Stimulated activated CD8-positive, alpha-beta memory T cell treated with anti-CD3 and anti-CD28 coated beads, Interleukin-7, amount 100 ng/mL, for 48 hours (primary cell): ENCODE measurements around the gene GOLT1A.

Experiments used
- DNase-seq, 2 donors: peaks; one replicate each; pipeline ENCODE4 v3.0.0-alpha.2; 2020; ENCODE audit warnings: low read depth in 1 of 2; ENCODE audit errors: extremely low read depth in 1 of 2

Gene GOLT1A, protein sequence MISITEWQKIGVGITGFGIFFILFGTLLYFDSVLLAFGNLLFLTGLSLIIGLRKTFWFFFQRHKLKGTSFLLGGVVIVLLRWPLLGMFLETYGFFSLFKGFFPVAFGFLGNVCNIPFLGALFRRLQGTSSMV

DNA sequence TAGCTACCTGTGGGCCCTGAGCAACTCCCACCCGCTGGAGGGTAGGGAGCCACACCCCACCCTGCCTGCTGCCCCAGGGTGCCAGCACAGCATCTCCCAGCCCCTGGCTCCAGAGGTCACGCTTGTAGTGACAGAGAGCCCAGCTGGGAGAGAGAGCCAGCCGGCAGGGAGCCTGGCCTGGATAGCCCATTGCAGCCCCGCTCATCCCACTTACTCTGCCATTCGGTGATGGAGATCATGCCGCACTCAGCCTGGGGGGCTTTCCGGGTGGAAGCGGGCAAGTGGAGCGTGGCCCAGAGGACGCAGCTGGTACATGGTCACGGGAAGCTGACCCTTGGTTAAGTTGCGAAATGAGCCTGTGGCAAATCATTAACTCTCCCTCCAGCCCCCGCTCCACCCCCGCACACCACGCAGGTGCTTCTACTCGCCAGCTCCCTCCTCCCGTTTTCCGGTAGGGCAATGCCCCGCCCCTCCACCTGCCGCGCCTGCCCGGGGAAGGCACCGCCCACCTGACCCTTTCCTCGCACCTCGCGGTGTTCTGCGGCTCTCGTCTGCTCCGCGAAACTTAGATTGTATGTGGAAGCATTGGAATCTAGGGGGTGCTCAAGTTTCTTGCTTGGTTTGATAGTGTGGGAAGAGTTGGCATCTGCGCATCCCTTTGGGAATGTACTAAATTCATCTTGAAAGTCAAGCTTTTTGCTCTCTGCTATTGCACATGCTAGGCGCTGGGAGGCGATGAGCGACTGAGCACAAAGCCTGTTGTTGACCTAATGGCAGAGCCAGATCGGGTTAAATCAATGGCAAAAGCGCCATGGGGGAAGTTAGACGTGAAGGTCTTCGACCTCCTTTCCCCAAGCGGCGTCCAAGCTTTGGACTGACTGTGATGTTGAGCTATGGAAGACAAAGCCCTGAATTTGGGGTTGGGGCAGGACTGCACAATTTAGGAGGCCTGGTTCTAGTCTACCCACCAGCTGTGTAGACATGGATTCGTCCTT, at the start of gene GOLT1A:
Gene GOLT1A (minus strand): TSS at position 321 of the 995 bp plus-strand sequence. CDS start 82 bp downstream, at position 239.
- DNase-seq, result peak in 1 of 2 donors; percentile 12

DNA sequence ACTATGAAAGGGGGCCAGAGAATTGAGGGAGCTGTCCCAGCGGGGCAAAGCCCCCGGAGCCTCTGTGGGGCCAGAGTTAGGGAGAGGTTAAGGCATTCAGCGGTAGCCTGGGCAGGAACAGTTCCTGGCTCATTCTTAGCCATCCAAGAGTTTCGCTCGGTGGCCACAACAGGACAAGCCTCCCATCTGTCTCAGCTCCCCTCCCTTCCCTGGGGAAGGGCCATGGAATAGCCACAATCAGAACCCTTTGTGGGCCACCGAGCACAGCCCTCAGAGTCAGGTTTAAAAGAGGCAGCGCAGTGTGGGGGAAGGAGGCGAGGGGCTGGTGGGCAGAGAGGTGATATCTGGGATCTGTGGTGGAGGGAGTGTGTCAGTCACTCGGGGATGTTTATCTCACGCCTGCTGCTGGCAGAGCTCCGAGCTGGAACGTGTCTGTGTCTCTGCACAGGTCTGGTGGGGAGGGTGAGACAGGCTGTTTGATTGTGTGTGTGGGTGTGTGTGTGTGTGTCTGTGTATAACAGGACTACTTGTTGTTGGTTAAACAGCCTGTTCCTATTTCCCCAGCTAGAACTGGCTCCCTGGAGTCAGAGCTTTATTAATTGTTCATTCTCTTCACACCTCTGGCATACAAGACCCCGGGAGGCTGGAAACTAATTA, 49.6 kb upstream of the GOLT1A start:
- no peak for DNase-seq

DNA sequence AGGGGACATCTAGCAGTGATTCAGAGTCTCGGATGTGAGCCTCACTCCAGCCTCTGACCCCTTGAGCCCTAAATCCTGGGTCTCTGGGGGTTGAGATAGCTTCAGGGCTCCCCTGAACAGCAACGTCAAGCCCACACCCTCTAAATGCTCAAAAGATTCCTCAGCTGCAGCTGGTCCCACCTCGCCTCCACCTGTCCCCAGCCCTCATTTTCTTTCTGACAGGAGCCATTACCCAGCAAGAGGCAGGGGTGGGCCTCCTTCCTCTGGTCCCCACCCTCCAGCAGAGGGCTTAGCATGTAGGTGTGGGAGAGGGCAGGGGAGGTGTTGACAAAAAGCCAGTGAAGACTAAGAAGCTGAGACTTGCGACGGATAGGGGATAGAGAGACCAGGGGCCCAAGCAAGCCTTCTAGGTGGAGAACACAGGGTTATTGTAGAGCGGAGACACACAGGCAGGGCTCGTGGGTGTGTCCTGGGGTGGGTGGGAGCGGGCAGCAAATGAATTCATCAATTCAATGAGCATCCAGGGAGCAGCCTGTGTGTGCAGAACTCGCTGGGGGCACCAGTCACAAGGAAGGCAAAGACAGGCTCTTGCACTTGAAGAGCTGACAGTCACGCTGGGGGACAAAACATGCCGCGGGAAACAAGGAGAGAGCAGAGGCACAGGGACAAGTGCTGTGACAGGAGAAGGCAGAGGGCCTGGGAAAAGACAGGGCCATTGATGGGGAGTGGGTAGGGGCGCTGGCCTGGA, 48.9 kb upstream of the GOLT1A start:
- DNase-seq, result no peak

DNA sequence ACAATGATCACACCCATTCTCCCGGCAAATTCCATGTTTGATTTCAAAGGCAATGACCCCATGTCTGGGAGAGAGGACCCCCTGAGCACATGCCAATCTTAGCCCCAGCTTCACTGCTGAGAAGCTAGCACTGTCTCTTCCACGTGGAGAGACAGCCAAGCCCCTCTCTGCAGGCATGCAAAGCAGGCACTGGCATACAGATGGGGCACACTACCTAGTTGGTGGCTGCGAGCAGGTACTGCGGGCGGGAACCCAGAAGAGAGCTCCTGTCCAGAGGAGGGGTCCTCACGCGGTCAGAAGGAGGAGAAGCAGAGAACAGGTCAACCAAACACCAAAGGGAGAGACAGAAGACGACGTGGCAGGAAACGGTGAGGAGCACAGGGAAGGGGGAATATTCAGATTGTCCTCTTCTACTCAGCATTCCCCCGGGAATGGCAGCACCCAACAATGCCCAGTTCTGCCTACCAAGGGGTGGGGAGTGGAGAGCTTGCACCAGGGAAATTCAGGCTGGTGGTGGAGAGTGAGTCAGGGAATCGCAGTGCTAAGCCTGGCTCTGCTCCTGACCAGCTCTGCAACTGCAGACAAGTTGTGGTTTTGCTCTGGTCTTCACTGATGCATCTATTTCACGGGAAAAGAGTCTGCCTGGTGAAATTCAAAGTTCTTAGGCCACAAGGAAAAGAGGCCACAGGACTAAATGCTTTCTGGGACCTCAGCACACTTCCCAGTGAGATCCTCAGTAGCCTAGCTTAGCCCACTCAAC, 48.1 kb upstream of the GOLT1A start:
- no peak for DNase-seq

DNA sequence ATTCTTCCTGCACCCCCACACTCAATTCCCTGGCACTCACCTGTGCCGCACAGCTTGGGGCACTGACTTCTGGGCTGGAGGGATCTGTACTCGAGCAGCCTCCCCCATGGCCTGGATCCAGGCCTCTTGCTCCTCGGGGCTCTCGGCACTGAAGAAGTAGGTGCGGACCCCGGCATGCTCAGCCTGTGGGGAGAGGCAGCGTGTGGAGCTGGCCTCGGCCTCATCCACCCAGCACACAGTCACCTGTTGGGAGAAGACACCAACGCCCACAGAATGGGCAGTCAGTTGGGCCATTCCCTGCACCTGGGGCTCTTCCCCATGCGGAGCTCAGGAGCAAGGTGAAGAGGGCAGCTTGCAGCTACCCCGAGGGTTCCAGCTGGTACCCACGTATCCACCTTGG, 47.5 kb upstream of the GOLT1A start:
- DNase-seq, result no peak

DNA sequence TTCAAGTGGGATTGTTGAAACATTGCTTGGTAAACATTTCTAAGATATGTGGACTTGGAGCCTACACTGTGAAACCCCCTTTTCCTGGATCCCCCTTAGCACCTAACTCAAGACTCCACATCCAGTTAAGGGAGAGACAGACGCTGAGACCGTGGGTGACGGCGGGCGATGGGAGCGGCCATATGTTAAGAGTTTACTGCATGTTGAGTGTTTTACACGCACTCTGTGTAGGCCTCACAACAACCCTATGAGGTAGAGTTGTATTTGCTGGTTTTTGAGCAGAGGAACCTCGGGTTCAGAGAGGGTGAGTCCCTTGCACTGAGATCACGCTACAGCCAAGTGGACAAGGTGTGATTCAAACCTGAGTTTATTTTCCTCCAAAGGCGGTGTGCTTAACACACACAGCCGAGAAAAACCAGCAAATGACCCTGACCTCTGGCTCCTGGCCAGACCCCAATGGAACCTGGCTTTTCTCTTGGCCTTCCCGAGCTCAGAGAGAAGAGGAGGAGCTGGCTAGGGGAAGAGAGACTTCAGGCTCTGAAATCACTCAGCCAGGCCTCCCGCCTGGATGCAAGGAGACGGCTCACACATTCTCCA, 46.9 kb upstream of the GOLT1A start:
- DNase-seq, result no peak

DNA sequence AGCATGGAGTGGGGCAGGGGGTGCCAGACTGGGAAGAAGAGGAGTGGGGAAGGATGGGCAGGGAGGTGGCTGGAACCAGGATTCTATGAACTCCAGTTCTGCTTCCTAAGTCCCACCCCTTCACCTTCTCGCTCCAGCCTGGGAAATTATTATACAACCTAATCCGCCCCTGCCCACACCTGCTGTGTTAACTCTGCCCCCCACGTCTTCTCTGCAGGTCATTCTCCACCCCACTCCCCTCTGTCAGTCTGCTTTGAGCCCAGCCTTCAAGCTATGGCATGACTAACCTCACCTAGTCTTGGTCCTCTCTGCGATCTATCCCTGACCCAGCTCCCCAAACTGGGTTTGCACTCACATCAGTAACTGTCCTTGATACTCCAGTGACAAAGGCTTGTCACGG, 46.0 kb upstream of the GOLT1A start:
- DNase-seq, result no peak

DNA sequence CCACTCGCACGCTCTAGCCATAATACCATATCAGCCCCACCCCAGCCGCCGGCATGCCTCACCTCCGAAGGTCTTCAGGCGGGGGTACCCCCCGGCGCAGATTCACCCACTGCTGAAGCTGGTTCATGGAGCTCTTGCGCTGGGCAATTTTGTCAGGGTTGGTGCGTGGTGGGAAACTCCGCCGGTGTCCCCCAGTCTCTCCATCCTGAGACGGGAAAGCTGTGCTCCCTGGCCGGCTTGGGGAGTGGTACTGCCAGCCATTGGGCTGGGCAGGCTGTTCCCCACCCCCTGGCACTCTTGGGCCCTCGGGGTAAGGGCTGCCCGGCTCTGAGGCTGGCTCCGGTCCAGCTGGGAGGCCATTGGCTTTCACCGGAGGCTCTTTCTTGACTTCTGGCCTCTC, 45.4 kb upstream of the GOLT1A start:
- DNase-seq, result no peak

DNA sequence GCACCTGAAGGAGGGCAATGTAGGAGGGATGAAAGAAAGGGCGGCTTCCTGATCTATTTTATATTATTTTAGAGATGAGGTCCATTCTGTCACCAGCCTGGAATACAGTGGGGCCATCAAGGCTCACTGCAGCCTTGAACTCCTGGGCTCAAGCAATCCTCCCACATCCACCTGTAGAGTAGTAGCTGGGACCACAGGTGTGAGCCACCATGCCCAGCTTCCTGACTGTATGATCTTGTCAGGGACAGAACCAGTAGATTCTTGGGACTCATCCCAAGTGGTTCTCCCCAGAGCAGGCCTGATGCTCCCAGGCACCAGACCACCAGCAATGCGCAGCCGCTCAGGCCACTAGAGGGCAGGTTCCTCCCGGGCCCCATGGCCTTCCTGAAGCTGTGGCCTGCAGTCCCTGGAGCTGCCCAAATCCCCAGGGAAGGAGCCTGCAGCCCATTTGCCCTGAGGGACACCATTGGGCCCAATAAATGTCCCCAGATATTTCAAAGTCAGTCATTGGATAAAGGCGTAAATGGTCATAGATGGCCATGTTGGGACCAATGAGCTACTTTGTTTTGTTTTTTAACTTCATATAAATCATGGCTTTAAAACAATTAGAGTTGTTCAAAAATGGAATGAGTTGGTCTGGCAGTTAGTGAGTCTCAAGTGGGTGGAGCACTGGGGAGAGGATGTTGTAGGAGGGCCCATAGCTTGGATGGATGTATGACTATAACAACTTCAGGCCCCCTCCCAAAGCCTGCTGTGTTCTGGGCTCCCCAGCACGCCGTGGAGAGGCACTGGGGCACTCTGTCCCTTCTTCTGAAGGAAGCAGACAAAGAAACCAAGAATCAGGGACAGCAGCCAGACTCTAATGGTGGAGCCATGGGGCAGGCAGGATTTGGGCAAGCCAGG, 44.7 kb upstream of the GOLT1A start:
- DNase-seq, result peak in 1 of 2 donors; percentile 8

DNA sequence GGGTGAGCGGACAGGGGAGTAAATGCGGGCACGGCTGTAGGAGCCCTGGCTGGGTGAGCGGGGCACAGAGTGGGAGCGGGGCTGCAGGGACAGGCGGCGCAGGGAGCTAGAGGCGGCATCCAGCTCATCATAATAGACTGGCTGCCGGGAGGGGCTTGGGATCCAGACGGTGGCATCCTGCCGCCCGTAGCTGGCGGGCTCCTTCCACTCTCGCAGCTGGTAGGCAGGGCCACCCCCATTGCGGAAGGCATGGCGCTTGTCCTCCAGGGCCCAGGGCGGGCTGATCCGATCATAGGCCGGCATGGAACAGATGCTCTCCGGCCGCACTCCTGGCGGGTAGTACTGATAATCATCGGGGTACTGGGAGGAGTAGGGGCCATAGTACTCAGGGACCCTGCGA, 43.7 kb upstream of the GOLT1A start:
- no peak for DNase-seq

DNA sequence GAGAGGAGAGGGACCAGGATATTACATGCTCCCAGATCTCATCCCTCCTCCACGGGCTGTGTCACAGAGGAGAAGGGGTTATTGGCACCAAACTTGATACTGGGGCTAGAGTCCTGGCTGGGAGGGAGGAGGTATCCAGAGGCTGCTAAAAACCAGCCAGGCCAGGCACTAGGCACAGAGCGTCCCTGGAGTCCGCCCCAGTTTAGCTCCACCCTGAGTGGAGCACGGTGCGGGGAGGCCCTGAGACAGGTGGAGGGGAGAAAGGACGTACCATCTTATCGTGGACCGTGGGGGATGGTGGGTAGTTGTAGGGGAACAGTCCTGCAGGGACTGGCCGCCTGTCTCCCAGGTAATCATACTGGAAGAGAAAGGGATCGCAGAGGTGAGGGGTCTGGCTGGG, 42.7 kb upstream of the GOLT1A start:
- no peak for DNase-seq

DNA sequence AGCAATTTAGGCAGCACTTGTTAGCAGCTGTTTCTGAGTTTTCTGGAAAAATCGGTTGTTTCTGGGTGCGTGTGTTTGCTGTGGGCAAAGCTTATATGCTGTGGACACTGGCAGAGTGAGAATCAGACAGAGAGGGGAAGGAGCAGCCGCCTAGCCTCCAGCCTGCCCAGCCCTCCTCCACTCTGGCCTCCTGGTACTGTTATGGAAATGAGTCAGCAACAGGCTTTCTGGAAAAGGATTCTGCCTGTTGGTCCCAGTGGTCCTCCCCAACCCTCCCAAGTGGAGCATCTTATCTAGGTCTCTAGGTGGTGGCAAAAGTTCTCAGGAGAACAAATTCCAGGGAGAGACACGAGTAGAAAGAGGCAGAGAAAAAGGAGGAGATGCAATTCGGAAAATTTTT, 42.2 kb upstream of the GOLT1A start:
- no peak for DNase-seq

DNA sequence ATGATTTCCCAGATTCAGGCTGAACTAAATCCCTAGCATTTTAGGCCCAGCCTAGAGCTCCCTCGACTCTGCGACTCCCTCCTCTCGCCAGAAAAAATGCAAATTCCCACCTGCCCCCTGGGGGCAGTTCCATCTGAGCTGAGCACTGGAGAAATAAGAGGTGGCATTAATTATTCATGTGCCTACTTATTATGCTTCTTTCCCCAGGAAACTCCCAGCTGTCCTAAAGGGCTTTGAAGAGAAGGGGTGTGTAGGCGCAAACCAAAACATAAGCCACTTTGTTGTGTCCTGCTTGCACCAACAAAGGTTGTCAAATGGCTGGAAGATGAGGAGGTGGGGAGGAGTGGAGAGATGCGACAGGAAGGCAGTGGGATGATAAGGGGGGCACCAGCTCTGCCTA, 41.4 kb upstream of the GOLT1A start:
- no peak for DNase-seq

DNA sequence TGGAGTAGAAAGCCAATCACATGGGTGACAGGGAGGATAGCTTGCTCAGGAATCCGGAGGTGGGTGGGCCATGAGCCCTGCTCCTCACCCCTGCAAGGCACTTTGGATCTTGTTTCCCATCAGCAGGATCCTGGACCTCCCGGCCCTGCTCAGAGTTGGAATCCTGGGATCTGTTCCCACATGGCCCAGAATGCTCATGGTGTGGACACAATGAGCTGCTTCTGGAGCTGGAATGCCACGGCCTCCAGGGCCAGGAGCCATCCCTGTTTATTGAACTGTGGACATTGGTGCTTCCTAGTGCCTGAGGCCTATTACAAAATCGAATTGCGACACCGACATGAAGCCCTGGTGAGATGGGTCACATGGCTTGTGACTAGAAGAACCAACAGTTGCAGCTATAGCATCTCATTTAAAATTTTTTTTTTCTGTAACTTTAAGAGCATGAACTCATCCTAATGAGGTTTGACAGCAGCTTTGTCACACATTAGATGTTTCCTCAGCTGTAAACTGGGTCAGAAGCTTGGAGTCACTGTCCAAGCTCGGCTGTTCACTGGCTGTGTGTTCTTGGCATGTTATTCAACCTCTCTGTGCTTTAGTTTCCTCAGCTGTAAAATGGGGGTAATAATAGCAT, 40.4 kb upstream of the GOLT1A start:
- no peak for DNase-seq

DNA sequence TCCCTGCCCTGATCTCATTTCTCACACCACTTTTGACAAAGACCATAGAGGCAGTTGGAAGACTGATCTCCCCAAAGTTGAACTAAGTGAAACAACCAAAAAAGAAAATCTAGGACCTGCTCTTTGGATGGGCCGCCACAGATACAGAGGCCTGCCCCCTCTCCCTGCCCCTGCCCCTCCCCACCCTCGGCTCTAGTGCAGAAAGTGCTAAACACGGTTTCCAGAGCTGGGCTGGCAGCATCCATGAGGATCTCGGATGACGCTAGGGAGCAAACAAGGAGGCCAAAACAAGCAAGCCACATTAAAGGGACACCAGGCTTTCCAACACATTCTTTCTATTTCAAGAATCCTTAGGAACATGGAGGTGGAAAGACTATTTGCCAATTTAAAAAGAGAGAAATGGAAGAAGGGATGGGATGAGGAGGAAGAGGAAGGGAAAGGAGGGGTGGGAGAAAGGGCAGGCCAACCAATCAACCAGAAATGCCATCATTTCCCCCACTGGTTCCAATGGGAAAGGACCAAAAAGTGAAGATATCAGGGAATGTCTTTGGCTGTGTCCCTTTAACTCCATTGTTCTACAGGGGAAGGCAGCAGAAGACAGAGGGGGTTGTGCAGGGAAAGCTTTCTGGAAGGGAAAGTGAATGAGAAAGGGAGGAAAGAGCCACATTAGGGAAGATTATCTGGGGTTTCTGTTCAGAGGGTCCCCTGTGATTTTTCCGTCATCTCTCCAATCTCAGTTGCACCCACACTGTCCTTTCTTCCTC, 38.3 kb upstream of the GOLT1A start:
- DNase-seq, result no peak

DNA sequence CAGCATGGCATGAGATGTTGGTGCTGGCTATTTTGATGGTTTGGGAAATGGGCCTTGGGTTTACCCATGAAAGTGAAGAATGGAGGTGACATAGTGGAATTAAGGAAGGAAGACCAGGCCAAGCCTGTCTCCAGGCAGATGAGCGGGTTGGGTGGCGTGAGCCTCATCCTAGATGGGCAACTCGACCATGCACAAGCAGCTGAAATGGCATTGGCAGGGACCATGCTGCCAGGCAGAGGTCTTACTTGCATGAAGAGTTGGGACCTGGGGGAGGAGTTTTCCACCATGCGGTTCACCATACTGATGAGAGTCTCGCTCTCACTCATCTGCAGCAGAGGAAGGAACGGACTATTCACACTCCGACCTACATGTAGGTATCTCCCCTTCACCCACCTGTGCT, 37.5 kb upstream of the GOLT1A start:
- DNase-seq, result no peak

DNA sequence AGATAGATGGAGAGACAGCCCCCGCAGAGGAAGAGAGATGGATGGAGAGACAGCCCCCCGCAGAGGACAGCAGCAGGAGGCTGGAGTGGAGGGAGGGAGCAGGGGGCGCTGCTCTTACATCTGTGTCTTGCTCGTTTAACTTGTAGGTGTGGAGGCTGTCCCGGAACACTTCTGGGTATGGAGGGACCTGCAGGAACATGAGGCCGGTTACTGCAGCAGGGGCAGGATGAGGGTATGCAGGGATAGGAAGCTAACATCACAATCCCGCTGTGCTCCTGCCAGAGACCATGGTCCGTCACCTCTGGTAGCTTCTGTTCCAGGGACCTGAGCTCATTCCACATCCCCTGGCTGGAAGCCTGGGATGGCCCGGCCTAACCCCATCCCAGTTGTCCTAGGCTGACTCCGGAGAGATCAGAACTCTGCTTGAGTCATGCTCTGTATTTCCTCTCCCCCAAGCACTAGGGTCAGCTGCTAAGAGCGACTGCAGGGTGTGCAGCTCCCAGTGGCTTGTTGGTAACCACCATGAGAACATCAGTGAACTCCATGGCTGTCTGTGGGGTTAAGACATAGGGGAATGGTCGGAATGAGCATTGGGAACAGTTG, 36.7 kb upstream of the GOLT1A start:
- DNase-seq, result no peak
